H7 (cell line): Measurements from ENCODE around the gene NAP1L4. TPM values are rescaled to one million over a fixed set of nuclear protein-coding genes. Genes with fewer than 3 reads are reported as not detected.

Experiments used
- DNase-seq: peaks from one replicate; pipeline ENCODE4 v3.0.0; 2012
- H3K27me3 ChIP-seq: 2 replicates; pipeline ENCODE4 v1.6.0; 2011; ENCODE audit warnings: mild to moderate bottlenecking, low read length; ENCODE audit not compliant: control insufficient read depth, insufficient read depth
- H3K36me3 ChIP-seq: replicated peaks from 2 replicates; pipeline ENCODE4 v1.5.1; 2011; ENCODE audit warnings: low read length; ENCODE audit not compliant: control insufficient read depth, insufficient read depth
- H3K4me3 ChIP-seq: 2 replicates; pipeline ENCODE4 v1.5.1; 2011; ENCODE audit warnings: low read depth, mild to moderate bottlenecking, control low read depth, low read length, moderate library complexity; ENCODE audit not compliant: insufficient read depth
- total RNA-seq: library from RNA; depleted of rRNA; stranded (reverse); fragments of >200 nt; shearing (Covaris generic); gene quantifications from 2 replicates; pipeline ENCODE4 v1.2.3, GENCODE V29; 2014

The NAP1L4 gene
- total RNA-seq, 1 experiment from 2014 or later, result 140 TPM

DNA sequence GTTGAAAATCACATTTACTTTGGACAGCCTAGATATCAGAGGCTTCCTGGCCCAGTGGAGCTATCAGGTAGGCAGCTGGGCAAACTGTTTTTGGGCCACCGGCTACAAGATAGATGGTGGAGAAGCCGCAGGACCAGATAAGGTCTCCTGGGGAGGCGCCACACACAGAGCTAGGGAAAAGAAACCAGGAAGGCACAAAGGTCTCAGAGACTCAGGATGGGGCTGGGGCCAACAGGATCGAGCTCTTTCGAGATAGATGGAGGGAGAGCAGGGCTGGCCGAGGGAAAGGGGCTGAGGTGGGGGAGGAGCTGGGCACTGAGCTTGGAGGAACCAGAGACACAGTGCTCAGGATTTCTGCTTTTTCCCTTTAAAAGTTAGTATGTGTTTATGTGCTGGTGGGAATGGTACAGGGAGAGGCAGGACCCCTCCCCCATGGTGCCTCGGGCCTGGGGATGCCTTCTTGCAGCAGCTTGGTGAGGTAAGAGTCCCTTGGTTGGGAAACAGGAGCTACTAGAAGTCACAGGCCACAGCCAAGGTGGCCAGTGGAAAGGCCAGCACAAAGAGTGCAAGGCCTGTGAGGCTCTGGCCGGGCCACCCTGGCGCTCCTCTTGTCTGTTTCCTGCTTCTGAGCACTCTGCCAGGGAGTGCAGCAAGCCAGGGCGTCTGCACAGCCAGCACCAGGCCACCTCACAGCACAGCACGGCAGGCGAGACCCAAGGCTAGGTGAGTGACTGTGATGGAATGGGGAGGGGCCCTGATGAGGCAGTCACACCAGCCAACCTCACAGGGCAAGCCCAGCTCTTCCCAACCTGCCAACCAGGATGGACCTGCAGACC lies 11.5 kb upstream of the NAP1L4 start:
- Histone ChIP-seq H3K4me3 (no peak overlapping the region), H3K27me3 (no peaks in the 10 kb centered on the region), H3K36me3 (peaks cover 32% of the 10 kb centered on the region)
- DNase-seq, result peak; percentile 21

DNA sequence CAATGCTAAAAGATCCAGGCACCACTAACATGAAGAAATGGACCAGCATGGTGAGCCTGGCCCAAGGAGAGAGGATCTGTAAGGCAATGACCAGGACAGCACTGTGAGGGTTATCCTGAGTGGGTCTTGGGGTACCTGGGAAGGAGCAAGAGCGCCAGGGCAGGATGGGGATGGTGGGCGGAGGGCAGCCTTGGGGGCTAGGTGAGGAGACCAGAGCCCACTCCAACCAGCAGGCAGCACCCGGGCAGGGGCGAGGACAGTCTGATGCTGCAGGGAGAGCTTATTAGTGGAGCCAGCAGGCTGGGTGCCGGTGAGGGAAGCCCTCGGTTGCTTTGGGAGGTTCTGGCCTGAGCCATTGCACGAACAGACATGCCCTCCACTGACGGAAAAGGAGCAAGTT lies 10.7 kb upstream of the NAP1L4 start:
- no peaks in the 10 kb centered on the region for H3K27me3 ChIP-seq
- peaks cover 32% of the 10 kb centered on the region for H3K36me3 ChIP-seq
- H3K4me3 ChIP-seq, result no peak overlapping the region
- DNase-seq, result no peak

DNA sequence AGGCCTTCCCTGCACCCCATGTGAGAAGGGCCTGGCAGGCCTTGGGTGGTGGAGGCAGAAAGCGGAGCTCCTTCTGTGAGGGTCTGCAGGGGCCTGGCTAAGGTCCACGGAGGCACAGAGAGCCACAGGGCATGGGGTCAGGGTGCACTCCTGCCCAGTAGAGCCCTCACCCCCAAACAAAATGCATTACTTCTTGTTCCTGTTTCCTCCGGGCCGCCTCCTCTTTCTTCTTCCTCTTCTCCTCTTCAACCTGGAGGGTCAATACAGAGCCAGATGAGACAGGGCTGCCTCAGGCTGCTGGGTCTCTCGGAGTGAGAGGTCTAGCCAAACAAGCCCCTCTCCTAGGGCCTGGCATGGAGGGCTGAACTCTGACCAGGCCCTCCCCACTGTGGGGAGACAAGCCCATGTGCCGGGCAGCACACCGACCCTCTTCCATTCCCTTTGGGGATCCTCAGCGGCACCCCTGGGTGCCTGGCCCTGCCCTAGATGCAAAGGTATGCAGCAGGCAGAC lies 10.3 kb upstream of the NAP1L4 start:
- peak; percentile 32 for DNase-seq
- H3K36me3 ChIP-seq, result peaks cover 30% of the 10 kb centered on the region
- H3K27me3 ChIP-seq, result no peaks in the 10 kb centered on the region
- H3K4me3 ChIP-seq, result no peak overlapping the region

DNA sequence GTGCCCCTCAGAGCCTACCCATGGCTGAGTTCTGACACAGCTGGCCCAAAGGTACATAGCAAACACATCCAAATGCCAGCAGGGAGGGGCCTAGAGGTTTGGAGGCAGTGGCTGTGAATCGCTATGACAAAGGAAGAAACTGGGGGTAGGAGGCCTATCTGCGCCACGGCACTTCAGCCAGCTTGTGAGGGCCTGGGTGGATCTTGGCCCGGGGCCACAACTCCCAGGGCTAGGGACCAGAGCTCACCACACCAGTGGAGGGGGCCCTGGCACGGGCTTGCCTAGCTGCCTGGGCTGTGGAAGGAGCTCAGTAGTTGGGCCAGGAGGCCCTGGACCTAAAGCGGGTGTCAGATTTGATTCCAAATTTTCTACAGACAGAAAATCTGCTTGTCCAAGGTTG lies 9.4 kb upstream of the NAP1L4 start:
- H3K27me3 ChIP-seq, result no peaks in the 10 kb centered on the region
- H3K4me3 ChIP-seq, result no peak overlapping the region
- peak; percentile 32 for DNase-seq
- H3K36me3 ChIP-seq, result peaks cover 30% of the 10 kb centered on the region

DNA sequence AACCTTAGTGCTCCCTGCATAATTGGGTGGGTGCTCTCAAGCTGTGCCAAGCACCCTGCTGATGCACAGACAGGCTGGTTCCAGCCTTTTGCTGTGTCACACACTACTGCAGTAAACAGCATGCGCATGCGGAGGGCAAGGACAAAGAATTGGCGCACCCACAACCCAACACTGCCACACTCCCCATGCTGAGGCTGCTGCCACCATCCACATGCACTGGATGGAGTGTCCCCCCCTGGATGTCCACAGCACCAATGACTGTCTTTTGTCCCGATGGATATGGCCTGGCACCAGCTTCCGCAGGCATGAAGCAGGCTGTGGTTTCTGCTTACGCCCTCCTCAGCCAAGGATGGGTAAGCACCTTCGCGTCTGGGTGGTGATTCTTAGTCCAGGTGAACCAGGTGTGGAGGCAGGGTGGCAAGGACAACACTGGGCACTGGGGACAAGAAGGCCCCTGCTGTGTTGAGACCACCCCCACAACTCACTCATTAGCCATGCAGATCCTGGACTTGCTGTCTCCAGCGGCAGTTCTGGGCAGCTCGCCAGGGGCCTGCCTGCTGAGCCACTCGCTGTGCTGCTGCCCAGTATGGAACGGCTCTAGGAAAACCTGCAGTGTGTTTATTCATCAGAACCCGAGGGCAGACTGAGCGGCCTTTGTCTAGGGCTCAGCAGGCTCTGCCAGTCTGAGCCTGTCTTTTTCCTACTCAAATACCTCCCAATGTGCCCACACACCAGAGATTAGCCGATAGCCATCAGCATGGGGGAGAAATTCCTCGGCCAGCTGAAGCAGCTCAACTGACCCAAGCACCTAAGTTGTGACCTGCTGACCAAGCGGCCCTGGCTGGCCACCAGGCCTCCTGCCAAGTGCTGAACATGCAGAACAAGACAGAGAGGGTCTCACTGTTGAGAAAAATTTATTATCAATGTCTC lies 8.2 kb upstream of the NAP1L4 start:
- H3K27me3 ChIP-seq, result no peaks in the 10 kb centered on the region
- peak; percentile 44 for DNase-seq
- H3K36me3 ChIP-seq, result peaks cover 30% of the 10 kb centered on the region
- H3K4me3 ChIP-seq, result no peak overlapping the region

DNA sequence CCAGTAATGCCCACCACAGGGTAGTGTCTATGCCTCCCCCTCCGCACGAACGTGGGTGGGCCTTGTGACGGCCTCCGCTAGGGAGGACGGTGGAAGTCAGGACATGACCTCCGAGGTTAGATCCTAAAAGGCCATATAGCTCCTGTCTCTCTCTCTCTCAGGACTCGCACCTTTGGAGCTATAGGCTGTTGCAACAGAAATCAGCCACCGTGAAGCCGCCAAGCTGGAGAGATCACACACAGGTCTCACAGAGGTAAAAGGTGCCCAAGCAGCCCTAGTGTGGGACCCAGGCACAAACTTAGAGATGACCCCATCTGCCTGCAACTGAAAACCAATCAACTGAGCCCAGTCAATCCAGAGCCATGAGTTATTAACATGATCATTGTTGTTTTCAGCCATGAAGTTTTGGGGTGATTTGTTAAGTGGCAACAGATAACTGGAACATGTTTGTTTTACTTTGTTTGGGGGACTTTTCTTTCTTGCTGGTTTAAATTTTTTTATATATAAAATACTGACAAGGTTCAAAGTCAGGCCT lies 7.4 kb upstream of the NAP1L4 start:
- Histone ChIP-seq H3K27me3 (no peaks in the 10 kb centered on the region), H3K4me3 (no peak overlapping the region), H3K36me3 (peaks cover 29% of the 10 kb centered on the region)
- DNase-seq, result peak; percentile 14

DNA sequence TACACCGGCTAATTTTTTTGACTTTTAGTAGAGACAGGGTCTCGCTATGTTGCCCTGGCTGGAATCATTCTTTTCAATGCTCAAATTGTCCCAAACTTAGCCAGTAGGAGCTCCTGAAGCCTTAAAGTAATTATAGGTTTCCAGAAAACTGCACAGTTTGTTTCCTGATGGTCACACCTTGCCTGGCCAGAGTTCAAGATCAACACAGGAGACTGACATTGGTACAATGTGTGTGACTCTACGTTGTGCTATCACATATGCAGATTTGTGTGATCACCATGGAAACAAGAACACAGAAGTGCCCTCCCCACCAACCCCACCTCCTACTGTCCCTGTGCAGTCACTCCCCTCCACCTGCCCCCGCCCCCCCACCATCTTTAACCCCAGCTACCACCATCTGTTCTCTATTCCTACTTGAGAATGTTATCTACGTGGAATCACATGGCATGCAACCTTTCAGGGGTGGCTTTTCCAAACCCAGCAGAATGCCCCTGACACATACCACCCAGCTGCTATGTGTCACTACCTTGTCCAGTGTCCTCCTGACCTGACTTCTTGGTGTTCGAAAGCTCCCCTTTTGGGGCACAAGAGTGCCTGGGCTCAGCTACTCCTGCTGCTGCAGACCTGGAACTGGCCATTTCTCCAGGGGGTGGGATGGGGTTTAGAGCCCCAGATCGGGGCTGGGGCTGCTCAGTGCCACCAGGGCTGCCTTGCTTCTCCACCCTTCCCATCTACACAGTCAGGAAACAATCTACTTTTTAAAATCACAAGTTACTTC lies 6.1 kb upstream of the NAP1L4 start:
- DNase-seq, result peak; percentile 29
- H3K4me3 ChIP-seq, result no peak overlapping the region
- peaks cover 23% of the 10 kb centered on the region for H3K36me3 ChIP-seq

DNA sequence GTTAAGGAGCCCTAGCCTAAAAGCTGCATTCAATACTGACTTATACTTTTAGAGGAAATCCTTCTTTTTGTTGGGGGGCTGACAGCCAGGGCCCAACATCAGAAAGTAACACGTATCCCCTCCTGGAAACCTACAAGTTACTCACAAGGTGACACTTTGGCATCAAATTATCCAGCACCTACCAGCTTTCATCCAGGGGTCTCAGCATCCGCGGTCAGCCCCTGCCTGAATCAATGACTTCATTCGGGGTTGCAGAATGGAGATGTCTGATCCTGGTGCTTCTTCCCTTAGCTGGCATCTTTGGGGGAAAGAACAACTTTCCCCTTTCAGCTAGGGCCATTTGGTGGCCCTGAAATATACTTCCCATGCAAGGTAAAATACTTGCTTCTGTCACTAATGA lies 5.3 kb upstream of the NAP1L4 start:
- Histone ChIP-seq H3K27me3 (no peaks in the 10 kb centered on the region), H3K36me3 (peaks cover 17% of the 10 kb centered on the region), H3K4me3 (no peak overlapping the region)
- DNase-seq, result peak; percentile 18

More for the DNA sequence above, 6.1 kb upstream of the NAP1L4 start:
- no peaks in the 10 kb centered on the region for H3K27me3 ChIP-seq

DNA sequence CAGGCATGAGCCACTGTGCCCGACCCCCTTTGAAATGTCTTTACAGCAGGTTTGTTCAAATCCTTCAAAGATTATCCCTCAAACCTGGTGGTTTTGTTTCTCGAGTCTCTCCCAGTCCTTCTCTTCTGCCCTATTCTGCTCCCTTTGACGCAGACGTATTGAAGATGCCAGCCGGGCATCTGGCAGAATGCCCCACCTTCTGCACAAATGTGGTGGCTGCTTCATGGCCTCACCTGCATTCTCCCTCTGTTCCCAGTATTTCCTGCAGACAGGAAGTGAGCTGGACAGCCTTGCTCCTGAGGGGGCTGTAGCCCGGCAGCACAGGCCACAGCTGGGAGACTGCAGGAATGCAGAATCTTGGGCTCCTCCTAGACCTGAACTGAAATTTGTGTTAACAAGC lies 4.8 kb upstream of the NAP1L4 start:
- peaks cover 15% of the 10 kb centered on the region for H3K36me3 ChIP-seq
- H3K27me3 ChIP-seq, result no peaks in the 10 kb centered on the region
- no peak overlapping the region for H3K4me3 ChIP-seq
- DNase-seq, result peak; percentile 50

DNA sequence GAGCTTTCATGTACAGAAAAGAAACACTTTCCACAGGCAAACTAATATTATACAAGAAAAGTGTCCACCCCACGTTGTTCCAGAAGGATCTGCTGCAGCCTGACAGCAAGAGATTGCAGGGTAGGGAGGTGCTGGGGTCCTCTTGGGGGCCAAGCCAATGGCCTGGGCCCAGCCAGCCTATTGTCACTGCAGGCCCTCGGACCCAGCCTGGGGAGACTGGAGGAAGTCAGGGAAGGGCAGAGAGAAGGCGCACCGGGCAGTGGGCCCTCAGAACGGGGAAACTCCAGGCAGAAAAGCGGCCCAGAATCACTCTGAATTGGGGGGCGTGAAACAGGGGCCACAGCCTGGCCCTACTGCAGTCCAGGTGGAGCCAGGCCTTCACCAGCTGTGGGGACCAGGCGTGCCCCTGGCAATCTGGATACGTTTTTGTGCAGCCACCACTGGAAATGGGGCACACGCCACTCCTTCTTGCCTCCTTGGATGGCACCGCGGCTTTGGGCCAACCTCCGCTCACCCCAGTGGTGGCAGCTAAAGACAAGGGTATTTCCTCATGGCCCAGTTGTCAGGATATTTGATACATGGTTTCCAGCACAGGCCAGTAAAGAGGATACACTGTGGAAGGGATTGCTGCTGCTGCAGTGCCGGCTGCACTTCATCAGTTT lies 3.9 kb upstream of the NAP1L4 start:
- peaks cover 6% of the 10 kb centered on the region for H3K36me3 ChIP-seq
- H3K4me3 ChIP-seq, result no peak overlapping the region
- no peaks in the 10 kb centered on the region for H3K27me3 ChIP-seq
- DNase-seq, result peak; percentile 57

DNA sequence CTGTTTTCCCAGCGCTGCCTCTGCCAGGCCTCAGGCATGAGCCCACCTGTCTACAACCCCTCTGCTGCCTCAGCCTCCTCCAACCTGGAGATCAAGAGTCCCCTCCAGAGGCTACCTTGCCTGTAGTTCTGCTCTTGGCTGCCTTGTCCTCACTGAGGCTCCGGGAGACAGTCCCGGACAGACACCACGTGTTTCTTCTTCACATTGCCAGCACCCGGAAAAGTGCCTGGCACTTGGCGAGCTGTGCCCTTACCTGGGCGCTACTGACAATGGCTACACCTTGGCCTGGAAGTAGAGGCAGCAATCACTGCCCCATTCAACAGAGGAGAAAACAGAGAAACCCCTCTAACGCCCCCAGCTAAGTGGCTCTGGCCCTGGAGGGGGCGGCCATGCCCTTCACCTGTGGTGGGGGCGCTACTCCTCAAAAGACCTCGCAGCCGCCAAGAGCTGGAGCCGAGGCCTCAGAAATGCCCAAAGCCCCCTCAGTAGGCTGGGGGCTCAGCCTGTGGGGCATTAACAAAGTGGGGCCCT lies 3.0 kb upstream of the NAP1L4 start:
- Histone ChIP-seq H3K27me3 (no peaks in the 10 kb centered on the region), H3K4me3 (no peak overlapping the region)
- DNase-seq, result peak; percentile 65

DNA sequence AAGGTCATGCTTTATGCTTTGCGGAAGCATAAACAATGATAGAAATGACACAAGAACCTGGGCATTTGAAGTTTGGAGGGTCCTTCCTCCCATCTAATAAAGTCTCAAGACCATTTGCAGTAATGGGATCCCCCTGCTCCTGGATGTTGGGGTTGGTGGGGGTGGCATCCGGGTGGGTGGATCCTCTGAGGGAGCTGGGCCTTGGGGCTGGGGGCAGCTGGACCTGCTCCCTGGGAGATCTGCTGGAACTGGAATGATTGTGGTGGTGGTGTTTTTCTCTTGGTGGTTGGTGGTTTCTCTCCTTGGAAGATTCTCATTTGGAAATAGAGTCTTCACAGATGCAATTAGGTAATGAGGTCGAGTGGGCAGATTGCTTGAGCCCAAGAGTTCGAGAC lies 2.2 kb upstream of the NAP1L4 start:
- H3K27me3 ChIP-seq, result no peaks in the 10 kb centered on the region
- no peaks in the 10 kb centered on the region for H3K36me3 ChIP-seq
- no peak overlapping the region for H3K4me3 ChIP-seq
- DNase-seq, result peak; percentile 56

More for the DNA sequence above, 3.0 kb upstream of the NAP1L4 start:
- H3K36me3 ChIP-seq, result peaks cover 2% of the 10 kb centered on the region

DNA sequence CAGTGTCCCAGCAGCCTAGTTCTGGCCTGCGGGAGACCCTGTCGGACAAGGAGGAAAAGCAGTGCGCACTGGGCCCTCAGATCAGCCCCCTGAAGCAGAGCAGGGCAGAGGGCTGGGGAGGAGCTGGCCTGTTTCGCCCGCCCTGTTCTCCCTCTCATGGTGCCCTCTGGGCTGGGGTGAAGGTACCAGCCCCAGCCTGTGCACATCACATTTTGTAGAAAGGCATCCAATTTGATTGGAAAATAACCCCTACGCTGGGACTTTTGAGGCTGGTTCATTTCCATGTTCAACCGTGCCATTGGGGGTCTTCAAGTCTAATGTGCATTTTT lies 832 bp upstream of the NAP1L4 start:
- Histone ChIP-seq H3K36me3 (no peaks in the 10 kb centered on the region), H3K27me3 (no peaks in the 10 kb centered on the region), H3K4me3 (peak overlapping the region; percentile 86)
- no peak for DNase-seq
